Fibroblast of mammary gland (primary cell): ENCODE data around the gene RAVER2.
A peak's percentile ranks its signal among the peaks of the same experiment; 100 is the strongest.
"Not testable (repeated sequence)": the region's sequence is repeated elsewhere in the genome, so short reads cannot be mapped to it uniquely, and the experiment has no call there.

Experiments used
- DNase-seq: peaks from one replicate; pipeline ENCODE4 v3.0.0-alpha.2; 2010; ENCODE audit warnings: low read depth
- H3K4me3 ChIP-seq: 2 replicates; pipeline ENCODE4 v1.5.1; 2011; ENCODE audit warnings: low read depth, mild to moderate bottlenecking, low read length, moderate library complexity; ENCODE audit not compliant: control insufficient read depth
- CTCF ChIP-seq: conservative IDR thresholded peaks from 2 replicates; pipeline ENCODE4 v1.5.1; 2011; ENCODE audit warnings: low read depth, low read length, inconsistent platforms; ENCODE audit not compliant: control insufficient read depth, insufficient read depth

Gene RAVER2

GRCh38 chr1:64733581-64734286 is 11.1 kb upstream of the RAVER2 start:
- no peak for TF ChIP-seq CTCF
- no peak for DNase-seq
- no peak overlapping the region for H3K4me3 ChIP-seq

- H3K4me3 ChIP-seq: no peak overlapping the region
Measured at GRCh38 chr1:64734287-64734652, 10.6 kb upstream of the RAVER2 start.

GRCh38 chr1:64740687-64741086 is 4.2 kb upstream of the RAVER2 start:
- DNase-seq, H3K4me3 ChIP-seq: not testable (repeated sequence)

More at GRCh38 chr1:64734287-64734652, 10.6 kb upstream of the RAVER2 start:
- TF ChIP-seq CTCF: no peak
- DNase-seq: no peak

- DNase-seq: peak; percentile 7
- peak overlapping the region; percentile 78 for H3K4me3 ChIP-seq
Measured at GRCh38 chr1:64743954-64744491, 852 bp upstream of the RAVER2 start.

GRCh38 chr1:64745181-64745985 is 508 bp downstream of the RAVER2 start:
- peak; percentile 46 for DNase-seq
- TF ChIP-seq CTCF: no peak
- peak overlapping the region; percentile 78 for H3K4me3 ChIP-seq

More at GRCh38 chr1:64743954-64744491, 852 bp upstream of the RAVER2 start:
- no peak for TF ChIP-seq CTCF

- DNase-seq: peak; percentile 2
Measured at GRCh38 chr1:64745986-64746940, 1.4 kb downstream of the RAVER2 start.

More at GRCh38 chr1:64745986-64746940, 1.4 kb downstream of the RAVER2 start:
- no peak for TF ChIP-seq CTCF
- peak overlapping the region; percentile 78 for H3K4me3 ChIP-seq
